ELR (cell line): Measurements from ENCODE around the gene PRR11.
A peak's percentile ranks its signal among the peaks of the same experiment; 100 is the strongest.
"Not testable (repeated sequence)": the region's sequence is repeated elsewhere in the genome, so short reads cannot be mapped to it uniquely, and the experiment has no call there.

Experiments used
- DNase-seq: peaks from one replicate; pipeline ENCODE4 v3.0.0-alpha.2; 2015; ENCODE audit warnings: low read depth

PRR11 gene

DNA sequence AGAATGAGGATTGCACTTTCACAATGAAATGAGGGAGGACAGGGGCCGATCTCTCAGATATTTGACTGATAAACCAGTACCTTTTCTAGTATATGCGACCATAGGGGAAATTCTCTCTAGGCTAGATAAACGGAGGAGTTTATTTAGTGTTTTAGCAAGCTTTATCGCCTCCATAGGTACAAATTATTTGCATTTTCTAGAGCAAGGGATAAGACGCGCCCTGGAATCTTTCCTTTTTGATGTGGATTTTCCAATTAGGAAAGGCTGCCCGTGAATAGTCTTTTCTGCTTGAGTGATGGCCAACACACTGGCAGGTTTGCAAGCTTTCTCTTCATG lies 64.4 kb downstream of the PRR11 start:
- DNase-seq: no peak

DNA sequence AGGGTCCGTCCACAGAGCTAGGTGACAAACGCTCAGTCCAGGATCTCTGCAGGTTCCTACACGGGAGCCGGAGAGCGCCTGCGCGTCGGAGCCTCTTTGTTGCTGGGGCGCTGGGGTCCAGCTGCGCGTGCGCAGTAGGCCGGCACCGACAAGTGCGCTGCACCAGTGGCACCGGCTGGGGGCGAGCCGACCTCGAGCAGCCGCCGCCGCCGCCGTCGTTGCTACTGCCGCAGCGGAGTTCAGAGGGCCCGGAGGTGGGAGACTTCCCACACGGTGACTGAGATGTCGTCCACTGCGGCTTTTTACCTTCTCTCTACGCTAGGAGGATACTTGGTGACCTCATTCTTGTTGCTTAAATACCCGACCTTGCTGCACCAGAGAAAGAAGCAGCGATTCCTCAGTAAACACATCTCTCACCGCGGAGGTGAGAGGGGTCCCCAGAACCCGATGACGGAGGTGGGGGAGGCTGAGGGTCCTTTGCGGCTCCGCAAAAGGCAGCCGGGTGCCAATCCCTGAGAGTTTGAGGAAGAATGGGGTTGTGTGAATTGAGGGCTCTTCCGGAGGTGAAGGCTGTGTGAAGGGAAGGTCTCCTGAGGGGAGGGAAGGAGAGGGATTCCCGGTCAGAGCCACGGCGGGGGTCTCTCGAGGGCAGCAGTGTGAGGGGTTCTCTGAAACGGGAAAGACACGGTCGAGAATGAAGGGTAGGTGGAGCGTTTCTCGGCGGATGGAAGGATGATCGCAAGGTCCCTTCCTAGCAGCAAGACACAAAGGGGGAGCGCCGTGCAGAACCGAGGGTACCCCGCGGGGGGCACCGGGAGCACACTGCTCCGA lies 65.0 kb downstream of the PRR11 start, which contains the start of gene GDPD1:
Gene GDPD1 (plus strand): TSS at position 184 of the 831 bp plus-strand sequence. CDS start 99 bp downstream, at position 283.
- peak; percentile 95 for DNase-seq

DNA sequence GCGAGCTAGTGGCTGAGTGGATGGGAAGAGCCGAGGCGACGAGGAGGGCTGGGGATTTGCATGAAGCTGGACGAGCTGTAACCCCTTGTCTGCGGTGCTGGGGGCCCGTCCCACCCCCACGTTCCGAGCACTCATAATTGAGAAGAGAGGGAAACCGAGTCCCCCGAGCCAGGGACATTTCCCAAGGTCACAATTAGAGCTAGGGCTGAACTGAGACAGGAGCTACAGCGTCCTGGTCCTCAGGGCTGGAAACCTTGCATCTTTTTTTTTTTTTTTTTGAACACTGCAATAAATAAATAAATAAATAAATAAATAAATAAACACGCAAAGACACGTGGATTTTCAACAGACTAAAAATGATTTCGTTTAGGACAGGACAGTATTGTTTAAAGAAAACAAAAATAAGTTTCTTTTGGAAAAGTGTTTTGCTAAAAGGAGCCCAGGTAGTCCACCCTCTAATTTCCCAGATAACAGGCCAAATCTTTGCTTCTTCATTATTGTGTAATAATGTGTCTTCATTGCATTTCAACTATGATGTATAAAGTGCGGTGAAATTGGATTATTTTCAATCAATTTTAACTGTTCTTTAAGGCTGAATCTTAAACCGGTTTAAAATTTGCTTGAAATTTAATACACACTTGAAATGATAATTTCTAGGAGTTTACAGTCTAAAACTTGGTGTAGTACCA lies 65.8 kb downstream of the PRR11 start:
- DNase-seq: no peak

DNA sequence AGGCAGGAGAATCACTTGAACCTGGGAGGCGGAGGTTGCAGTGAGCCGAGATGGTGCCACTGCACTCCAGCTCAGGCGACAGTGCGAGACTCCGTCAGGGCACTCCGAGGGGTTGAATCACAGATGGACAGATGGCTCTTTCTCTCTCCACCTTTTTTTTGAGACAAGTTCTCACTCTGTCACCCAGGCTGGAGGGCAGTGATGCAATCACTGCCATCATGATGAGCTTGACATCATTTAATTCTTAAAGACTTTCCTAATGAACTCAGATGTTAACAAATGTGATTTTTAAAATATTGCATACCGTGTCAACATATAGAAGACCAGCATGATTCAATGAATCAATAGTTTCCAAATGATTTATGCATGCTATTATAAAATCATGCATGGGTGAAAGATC lies 68.3 kb downstream of the PRR11 start:
- DNase-seq: no peak

DNA sequence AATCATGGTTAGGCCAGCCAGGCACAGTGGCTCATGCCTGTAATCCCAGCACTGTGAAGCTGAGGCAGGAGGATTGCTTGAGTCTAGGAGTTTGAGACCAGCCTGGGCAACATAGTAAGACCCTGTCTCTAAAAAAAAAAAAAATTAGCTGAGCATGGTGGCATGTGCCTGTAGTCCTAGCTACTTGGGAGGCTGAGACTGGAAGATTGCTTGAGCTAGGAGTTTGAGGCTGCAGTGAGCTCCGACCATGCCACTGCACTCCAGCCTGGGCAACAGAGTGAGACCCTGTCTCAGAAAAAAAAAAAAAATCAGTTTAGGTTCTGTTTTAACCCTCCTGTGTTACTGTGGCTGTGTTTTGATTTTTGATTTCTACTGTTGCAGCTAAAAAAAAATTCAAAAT lies 73.0 kb downstream of the PRR11 start:
- DNase-seq: not testable (repeated sequence)

DNA sequence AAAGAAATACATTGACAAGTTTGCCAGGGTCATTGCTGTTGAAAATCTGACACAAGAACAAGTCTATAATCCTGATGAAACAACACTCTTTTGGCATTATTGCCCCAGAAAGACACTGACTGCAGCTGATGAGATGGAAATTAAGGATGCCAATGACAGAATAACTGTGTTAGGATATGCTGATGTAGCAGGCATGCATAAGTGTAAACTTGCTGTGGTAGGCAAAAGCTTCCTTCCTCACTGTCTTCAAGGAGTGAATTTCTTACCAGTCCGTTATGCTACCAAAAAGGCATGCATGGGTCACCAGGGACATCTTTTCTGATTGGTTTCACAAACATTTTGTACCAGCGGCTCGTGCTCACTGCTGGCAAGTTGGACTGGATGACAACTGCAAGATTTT lies 75.2 kb downstream of the PRR11 start:
- DNase-seq: no peak

DNA sequence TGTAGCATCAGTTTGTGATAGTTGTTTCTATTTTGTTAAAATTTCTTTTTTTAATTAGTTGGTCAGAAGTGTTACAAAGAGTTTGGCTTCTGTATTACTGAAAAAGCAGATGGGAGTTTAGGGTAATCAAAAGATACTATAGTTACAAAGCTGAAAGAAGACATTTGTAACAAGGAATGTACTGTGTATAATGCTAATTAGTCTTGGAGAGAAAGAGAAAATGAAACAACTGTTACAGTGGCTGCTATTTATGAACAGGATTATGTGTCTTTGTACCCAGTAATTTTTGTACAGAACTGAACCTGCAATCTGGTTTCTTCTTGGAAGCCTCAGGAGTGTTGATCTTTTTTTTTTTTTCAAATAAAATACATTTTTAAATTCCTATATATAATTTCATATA lies 79.1 kb downstream of the PRR11 start:
- DNase-seq: no peak

DNA sequence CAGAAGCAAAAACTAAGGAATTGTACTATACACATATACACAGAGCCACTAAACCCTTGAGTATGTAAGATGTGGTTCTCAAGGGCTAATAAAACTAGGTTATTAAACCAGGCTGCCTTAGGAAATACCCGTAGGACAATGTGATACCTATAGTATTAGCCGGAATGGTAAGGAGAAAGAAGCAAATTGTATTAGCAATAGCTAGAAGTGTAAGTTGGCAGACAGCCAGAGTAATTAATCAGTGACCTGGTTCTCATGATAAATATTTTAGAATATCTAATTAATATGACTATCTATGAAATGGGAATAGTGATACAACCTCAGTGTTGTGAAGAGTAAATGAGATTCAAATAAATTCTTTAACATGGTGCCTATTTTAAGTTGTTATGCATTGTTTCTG lies 83.4 kb downstream of the PRR11 start:
- no peak for DNase-seq

DNA sequence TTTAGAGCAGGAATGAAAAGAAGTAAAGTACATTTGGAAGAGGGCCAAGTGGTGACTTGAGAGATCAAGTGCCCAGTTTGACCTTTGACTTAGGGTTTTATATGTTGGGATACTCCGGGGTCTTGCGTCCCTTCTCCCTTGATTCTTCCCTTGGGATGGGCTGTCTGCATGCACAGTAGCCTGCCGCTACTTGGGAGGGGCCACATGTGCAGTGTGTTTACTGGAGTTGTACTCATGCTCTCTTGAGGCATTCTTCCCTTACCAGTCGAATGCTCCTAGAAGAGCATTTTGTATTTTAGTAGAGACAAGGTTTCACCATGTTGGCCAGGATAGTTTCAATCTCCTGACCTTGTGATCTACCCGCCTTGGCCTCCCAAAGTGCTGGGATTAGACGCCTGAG lies 88.5 kb downstream of the PRR11 start:
- no peak for DNase-seq
